Caco-2 (cell line): ENCODE measurements around the gene ALG12. TPM values are rescaled to one million over a fixed set of nuclear protein-coding genes. Genes with fewer than 3 reads are reported as not detected.

Experiments
- BruUV-seq: library from RNA; stranded (reverse); fragments of 400-500 nt; replicated peaks from 2 replicates; lab custom pipeline; 2021; lab: Mats Ljungman, UMichigan
- CTCF ChIA-PET: fragments of 300-600 bp; sonication (Branson Sonifier 250); formaldehyde crosslinking; loops from one replicate; lab custom pipeline; 2022; ENCODE audit warnings: antibody characterized with exemption; lab: Charles Lee
- POLR2A ChIA-PET: fragments of 300-600 bp; sonication (Branson Sonifier 250); formaldehyde crosslinking; loops from one replicate; lab custom pipeline; 2022; ENCODE audit warnings: antibody characterized with exemption; lab: Charles Lee
- DNase-seq, 2 experiments: peaks; one replicate each; pipeline versions ENCODE4 v3.0.0 to v3.0.0-alpha.2; 2020 to 2022
- H3K27me3 ChIP-seq: replicated peaks from 2 replicates; pipeline ENCODE4 v1.6.0; 2011; ENCODE audit warnings: low read length; ENCODE audit not compliant: control insufficient read depth, insufficient read depth
- H3K36me3 ChIP-seq: 2 replicates; pipeline ENCODE4 v1.5.1; 2011; ENCODE audit warnings: low read length; ENCODE audit not compliant: control insufficient read depth, insufficient read depth
- H3K4me1 ChIP-seq: fragments of 250-450 bp; sonication (Bioruptor Pico); 2 replicates; pipeline ENCODE4 v1.5.1; 2020; ENCODE audit warnings: mild to moderate bottlenecking
- H3K4me3 ChIP-seq: 2 replicates; pipeline ENCODE4 v1.5.1; 2011; ENCODE audit warnings: low read depth, mild to moderate bottlenecking, control low read depth, low read length
- H3K9me3 ChIP-seq: fragments of 250-450 bp; sonication (Bioruptor Pico); 2 replicates; pipeline ENCODE4 v1.5.1; 2020; ENCODE audit warnings: mild to moderate bottlenecking, moderate library complexity
- H3K27ac Mint-ChIP-seq: one replicate; pipeline ENCODE4 v1.8.0; 2022; ENCODE audit warnings: mixed read lengths; ENCODE audit not compliant: unreplicated experiment
- H3K27me3 Mint-ChIP-seq: one replicate; pipeline ENCODE4 v1.8.0; 2022; ENCODE audit warnings: mixed read lengths; ENCODE audit not compliant: insufficient read depth, unreplicated experiment
- H3K36me3 Mint-ChIP-seq: one replicate; pipeline ENCODE4 v1.8.0; 2022; ENCODE audit warnings: mild to moderate bottlenecking, mixed read lengths; ENCODE audit not compliant: insufficient read depth, unreplicated experiment
- H3K4me1 Mint-ChIP-seq: one replicate; pipeline ENCODE4 v1.8.0; 2022; ENCODE audit warnings: low read depth, mixed read lengths; ENCODE audit not compliant: unreplicated experiment
- H3K4me3 Mint-ChIP-seq: one replicate; pipeline ENCODE4 v1.8.0; 2022; ENCODE audit warnings: mild to moderate bottlenecking, moderate library complexity, mixed read lengths; ENCODE audit not compliant: unreplicated experiment
- H3K9me3 Mint-ChIP-seq: one replicate; pipeline ENCODE4 v1.8.0; 2022; ENCODE audit warnings: mixed read lengths; ENCODE audit not compliant: unreplicated experiment
- intact Hi-C: fragments of 100-400 bp; cut with micrococcal nuclease; formaldehyde crosslinking; loops from one replicate; pipeline ENCODE4 v1.10.0; 2022; ENCODE audit not compliant: unreplicated experiment
- microRNA-seq: library from miRNA; unstranded; fragments of <30 nt; microRNA quantifications from one replicate; pipeline ENCODE4 v1.2.0, GENCODE V29; 2022
- total RNA-seq: library from RNA; stranded (reverse); gene quantifications from 2 replicates; pipeline ENCODE4 v1.2.3, GENCODE V29; 2022
- TF ChIP-seq, protein P1 (sequence below), 2 experiments: fragments of 200-600 bp in 1 of 2; IDR thresholded peaks; 1 replicate in 1 of 2; 2 replicates in 1 of 2; pipeline versions ENCODE4 v1.5.1 to v1.8.0; 2011 to 2022; ENCODE audit warnings: antibody characterized with exemption in 1 of 2, control low read depth in 1 of 2, inconsistent platforms in 1 of 2, low read depth in 1 of 2, low read length in 1 of 2, mild to moderate bottlenecking in 1 of 2, moderate library complexity in 1 of 2; ENCODE audit not compliant: insufficient read depth in 1 of 2, severe bottlenecking in 1 of 2, unreplicated experiment in 1 of 2

Gene ALG12
- total RNA-seq, 1 experiment from 2014 or later = 35.7 TPM

DNA sequence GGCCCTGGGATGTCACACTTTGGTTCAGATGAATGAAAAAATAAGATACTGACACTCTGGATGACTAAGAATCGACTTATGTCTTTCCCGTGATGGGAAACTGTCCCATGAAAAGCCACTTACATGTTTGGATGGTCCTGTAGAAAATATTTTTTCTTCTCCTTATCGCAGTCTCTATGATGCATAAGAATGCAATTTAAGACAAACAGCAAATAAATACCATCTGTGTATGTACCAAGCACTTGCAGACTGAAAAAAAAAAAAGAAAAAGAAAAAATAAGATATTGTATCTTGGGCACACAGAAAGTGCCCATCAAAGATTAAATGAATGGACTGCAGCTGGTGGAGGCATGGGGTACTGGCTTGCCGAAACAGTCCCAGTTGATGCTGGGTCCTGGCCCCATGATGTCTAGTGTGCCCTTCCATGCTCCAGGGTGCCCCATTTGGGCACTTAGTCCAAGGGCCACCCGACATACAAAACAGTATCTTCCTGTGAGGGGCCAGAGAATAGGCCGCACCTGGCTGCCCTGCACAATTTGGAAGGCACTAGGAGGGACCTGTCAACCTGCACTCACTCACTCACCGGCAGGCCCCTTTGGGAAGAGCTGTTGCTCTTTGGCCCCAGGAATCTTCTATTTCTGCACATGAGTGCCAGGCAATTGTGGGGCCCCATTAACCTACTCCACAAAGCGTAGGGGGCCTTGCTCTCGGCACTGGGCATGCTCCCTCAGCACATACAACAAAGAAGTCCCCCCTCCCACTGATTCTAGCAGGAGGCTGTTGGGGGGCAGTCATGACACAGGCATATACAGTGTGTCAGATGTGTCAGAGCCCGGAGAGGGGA, 67.1 kb downstream of the ALG12 start:
- POLR2A ChIA-PET = no interaction called here
- intact Hi-C loops = no loop called here

More for the DNA sequence above, 67.1 kb downstream of the ALG12 start:
- peak overlapping the region; percentile 66 for H3K4me3 Mint-ChIP-seq
- H3K4me1 ChIP-seq = peaks cover 22% of the 10 kb centered on the region
- no peak overlapping the region for H3K4me3 ChIP-seq
- no peaks in the 10 kb centered on the region for H3K36me3 ChIP-seq
- H3K36me3 Mint-ChIP-seq = peaks cover 11% of the 10 kb centered on the region
- no peaks in the 10 kb centered on the region for H3K9me3 Mint-ChIP-seq
- TF ChIP-seq, protein P1, sequence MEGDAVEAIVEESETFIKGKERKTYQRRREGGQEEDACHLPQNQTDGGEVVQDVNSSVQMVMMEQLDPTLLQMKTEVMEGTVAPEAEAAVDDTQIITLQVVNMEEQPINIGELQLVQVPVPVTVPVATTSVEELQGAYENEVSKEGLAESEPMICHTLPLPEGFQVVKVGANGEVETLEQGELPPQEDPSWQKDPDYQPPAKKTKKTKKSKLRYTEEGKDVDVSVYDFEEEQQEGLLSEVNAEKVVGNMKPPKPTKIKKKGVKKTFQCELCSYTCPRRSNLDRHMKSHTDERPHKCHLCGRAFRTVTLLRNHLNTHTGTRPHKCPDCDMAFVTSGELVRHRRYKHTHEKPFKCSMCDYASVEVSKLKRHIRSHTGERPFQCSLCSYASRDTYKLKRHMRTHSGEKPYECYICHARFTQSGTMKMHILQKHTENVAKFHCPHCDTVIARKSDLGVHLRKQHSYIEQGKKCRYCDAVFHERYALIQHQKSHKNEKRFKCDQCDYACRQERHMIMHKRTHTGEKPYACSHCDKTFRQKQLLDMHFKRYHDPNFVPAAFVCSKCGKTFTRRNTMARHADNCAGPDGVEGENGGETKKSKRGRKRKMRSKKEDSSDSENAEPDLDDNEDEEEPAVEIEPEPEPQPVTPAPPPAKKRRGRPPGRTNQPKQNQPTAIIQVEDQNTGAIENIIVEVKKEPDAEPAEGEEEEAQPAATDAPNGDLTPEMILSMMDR (IDR thresholded peaks at IDR 0.05; ENCODE audit: insufficient read depth in 1 of 2, low read depth in 1 of 2, low read length in 1 of 2, severe bottlenecking in 1 of 2, unreplicated experiment in 1 of 2) = no peak
- no peak for DNase-seq
- no peaks in the 10 kb centered on the region for H3K9me3 ChIP-seq
- CTCF ChIA-PET = no interaction called here
- no TSS peak for BruUV-seq
- H3K4me1 Mint-ChIP-seq = peaks cover 19% of the 10 kb centered on the region
- no peaks in the 10 kb centered on the region for H3K27me3 Mint-ChIP-seq
- peak overlapping the region; percentile 80 for H3K27ac Mint-ChIP-seq
- H3K27me3 ChIP-seq = no peaks in the 10 kb centered on the region; the same call in 1 of the 2 replicates

Small RNA genes lying within 50 kb of the gene (microRNA-seq; reads per million reads assigned to microRNA genes)
- 1.7 reads per million for gene MIR6821

Other genes starting within 250 kb of the ALG12 start
- gene BRD1, start 90.6 kb downstream of the ALG12 start, total RNA-seq = 46.9 and 48.3 TPM in 2 replicates
- 17.3 TPM in 2 replicates for gene ZBED4, start 64.6 kb downstream of the ALG12 start, total RNA-seq
- gene CRELD2, start 196 bp upstream of the ALG12 start, total RNA-seq = 38.1 and 43.3 TPM in 2 replicates
- gene PIM3, start 42.3 kb upstream of the ALG12 start, total RNA-seq = 39.6 and 41.1 TPM in 2 replicates
- gene IL17REL, start 94.3 kb upstream of the ALG12 start, total RNA-seq = not detected in 2 replicates
- gene TTLL8, start 139.9 kb upstream of the ALG12 start, total RNA-seq = not detected in 2 replicates
- gene MLC1, start 167.0 kb upstream of the ALG12 start, total RNA-seq = 0.14 TPM in 1 of 2 replicates, not detected in the other
- gene MOV10L1, start 171.6 kb upstream of the ALG12 start, total RNA-seq = 0.30 TPM in 1 of 2 replicates, not detected in the other